NCI-H2081 treated with DMSO at 0.1 percent for 48 hours (cell line): ENCODE measurements around the gene SMCO2.
"Not testable (repeated sequence)": the region's sequence is repeated elsewhere in the genome, so short reads cannot be mapped to it uniquely, and the experiment has no call there.

ENCODE experiments used
- DNase-seq: peaks from one replicate; lab custom pipeline; 2025; lab: John Stamatoyannopoulos, UW

Gene SMCO2

DNA sequence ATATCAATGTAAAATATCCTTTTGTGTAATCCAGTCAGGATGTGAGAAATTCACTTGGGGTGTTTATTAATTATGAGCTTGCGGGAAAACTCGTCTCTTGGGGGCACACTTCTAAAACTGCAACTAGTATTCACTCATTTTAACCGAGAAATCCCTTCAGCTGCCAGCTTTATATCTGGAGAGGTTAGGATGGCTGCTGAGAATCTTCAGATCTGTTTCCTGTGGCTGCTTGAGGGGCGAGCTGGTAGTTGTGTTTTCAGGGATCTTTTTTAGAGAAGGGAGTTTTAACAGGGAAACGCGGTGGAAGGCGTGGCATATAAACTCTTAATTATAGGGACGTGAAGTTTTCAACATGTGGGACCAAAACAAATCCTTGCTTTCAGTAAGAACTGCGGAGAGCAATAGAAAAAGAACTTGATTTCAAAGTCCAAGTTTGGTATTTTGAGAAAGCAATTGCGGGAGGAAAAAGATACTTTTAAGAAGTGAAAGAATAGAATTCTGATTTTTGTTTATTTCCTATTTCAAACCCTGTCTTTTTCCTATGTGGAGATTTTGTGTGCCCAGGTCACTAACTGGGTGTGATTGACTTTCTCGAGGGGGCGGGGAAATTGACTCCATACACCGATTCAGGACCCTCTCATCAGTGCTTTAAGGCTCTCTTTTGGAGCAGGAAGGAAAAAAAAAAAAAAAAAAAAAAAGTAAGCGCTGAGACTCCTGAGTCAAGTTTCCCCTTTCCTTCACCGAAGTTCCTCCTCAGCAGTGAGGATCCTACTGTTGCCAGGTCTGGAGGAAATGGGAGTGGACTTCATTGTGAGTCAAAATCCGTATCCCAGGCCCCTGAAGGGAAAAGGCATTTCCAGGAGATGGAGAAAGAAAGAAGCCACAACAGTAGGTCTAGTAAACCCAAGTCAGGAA, 78.6 kb downstream of the SMCO2 start:
- DNase-seq, result no peak

DNA sequence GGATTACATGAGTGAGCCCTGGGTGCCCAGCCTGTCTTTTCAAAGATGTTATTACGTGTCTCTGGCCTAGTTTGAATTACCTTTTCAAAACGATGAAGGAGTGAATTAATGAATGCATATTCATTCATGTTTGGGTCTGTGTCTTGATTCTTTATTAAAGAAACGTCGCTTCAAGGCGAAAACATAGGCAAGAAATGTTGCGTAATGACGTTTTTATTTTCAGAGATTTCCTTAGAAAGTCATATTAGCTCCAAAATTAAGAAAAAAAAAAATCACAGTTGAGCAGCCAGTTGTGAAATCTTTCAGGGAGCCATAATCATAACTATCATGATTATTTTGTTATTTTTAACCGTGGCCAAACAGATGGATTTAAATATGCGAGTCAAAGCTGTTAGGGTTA, 81.0 kb downstream of the SMCO2 start:
- DNase-seq, result no peak

GRCh38 chr12:27528788-27529187, 82.3 kb downstream of the SMCO2 start:
- no peak for DNase-seq

- no peak for DNase-seq
These were observed 83.8 kb downstream of the SMCO2 start for GRCh38 chr12:27530157-27530922.

DNA sequence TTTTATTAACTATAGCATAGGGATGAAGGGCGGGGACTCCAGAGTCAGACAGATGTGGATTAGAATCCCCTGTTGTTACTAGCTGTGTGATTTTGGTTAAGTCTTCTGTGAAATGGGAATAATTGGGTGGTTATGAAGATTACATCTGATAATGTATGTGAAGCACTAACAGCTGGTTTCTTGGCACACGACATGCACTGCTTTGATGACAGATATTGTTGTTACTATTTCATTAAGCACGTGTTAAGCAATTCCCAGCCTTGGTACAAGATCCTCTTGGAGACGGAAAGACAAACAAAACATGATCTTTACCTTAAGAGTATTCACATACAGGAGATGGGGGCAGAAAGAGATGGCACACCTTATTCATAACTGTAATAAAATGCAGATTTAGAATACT, 85.4 kb downstream of the SMCO2 start:
- DNase-seq, result no peak

DNA sequence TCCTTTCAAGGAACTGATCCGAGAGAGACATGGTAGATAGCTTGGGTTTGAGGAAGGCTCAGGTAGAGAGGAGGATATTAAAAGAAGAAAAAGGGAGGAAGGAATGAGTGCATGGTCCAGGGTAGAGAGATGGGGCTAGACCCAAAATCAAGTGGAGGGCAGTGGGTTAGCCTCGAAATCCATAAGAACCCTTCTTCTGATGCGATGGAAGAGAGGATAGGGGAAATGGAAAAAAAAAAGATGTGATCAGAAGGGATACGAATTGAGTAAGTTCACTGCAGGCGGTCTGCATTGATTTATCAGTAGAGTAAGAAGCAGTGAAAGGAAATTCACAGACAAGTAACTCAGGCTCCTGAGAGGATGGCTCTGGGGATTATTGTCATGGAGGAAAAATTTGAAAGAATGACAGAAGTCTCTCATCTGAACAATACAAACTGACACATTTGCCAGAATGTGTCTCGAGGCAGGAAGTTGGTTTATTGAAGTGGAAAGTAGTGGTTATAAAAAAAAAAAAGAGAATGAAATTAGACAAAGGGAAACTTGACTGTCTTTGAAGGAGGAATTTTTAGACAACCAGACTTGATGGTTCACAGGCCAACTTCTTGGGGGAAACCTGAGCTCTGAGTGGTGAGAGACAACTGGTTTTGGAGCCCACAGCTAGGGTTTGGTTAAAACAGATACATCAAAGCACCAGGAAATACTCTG, 87.7 kb downstream of the SMCO2 start:
- DNase-seq, result no peak

- no peak for DNase-seq
These were observed 88.2 kb downstream of the SMCO2 start for GRCh38 chr12:27534765-27535161.

DNA sequence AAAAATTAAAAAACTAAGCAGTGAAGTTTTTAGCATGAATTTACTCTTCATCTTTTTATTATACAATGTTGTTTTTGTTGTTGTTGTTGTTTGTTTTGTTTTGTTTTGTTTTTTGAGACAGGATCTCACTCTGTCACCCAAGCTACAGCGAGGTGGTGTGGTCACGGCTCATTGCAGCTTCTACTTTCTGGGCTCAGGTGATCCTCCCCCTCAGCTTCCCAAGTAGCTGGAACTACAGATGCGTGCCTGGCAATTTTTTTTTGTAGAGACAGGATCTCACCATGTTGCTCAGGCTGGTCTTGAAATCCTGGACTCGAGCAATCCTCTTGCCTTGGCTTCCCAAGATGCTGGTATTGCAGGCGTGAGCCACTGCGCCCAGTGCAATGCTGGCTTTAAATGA, 88.8 kb downstream of the SMCO2 start:
- no peak for DNase-seq

DNA sequence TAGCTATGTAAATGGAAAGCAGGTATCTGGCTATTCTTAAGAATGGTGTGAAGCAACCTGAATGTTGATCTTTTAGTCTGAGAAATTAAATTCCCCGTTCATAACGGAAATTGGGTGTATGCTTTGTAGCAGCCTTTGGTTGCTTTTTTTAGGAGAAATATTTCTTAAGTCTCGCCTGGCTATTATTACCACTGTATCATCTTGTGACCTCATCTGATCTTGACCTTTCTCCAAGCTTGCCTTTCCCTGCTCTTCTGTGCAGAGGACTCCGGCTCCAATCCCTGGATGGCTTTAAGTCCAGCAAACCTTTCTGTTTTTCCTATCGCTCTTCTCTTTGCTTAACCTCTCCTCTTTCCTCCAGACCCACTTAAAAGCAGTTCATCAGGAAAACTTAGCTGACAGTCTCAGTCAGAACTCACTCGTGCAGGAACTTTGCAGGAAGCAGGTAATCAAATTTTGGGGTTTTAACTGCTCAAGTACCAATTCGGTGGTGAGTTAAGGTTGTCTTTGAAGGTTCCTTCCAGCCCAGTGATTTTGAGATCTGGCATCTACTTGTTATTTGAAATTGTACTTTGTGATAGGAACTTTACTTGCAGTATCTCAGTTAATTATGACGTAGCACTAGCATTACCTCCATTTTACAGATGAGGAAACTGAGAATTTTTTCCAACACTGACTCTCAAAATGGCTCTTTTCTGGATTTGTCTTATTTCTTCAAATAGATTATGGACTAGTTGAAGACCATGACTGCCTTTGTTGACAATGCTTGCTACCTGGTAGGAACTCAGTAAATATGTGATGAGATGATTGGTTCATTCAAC, 91.5 kb downstream of the SMCO2 start:
- DNase-seq, result no peak

GRCh38 chr12:27539191-27539631, 92.7 kb downstream of the SMCO2 start:
- no peak for DNase-seq

DNA sequence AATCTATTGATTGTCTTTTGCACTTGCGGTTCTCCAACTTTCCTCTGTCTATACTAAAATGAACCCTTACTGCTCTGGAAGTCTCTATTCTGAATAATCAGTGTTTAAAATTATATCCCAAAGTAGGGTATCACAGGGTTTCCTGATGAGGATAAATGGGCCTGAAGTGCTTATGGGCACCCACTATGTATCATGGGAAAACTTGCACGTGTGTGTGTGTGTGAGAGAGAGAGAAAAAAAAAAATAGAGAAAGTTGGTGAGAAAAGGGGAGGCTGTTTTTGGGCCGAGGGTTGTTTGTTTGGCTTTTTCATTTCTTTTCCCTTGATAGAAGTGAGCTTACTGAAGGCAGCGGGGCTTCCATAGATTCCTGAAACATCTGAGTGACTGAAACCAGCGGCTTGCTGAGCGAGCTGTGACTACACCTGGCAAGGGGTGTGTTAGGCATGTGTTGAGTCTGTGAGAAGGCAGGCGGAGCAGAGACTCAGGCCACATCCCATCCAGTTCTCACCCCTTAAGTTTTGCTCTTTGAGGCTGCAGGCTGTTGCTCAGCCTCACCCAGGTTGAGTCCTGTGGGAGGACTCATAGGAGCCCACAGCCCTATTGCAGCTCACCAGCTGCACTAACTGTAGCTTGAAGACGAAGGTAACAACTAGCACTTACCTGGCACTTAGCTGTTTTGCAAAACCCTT, 94.6 kb downstream of the SMCO2 start:
- DNase-seq, result no peak

- DNase-seq, result no peak
These were observed 96.1 kb downstream of the SMCO2 start for GRCh38 chr12:27542628-27543027.

DNA sequence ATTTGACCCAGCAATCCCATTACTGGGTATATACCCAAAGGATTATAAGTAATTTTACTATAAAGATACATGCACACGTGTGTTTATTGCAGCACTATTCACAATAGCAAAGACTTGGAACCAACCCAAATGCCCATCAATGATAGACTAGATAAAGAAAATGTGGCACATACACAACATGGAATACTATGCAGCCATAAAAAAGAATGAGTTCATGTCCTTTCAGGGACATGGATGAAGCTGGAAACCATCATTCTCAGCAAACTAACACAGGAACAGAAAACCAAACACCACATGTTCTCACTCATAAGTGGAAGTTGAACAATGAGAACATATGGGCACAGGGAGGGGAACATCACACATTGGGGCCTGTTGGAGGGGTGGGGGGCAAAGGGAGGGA, 98.3 kb downstream of the SMCO2 start:
- DNase-seq, result not testable (repeated sequence)

GRCh38 chr12:27545665-27546064, 99.1 kb downstream of the SMCO2 start:
- DNase-seq, result no peak

DNA sequence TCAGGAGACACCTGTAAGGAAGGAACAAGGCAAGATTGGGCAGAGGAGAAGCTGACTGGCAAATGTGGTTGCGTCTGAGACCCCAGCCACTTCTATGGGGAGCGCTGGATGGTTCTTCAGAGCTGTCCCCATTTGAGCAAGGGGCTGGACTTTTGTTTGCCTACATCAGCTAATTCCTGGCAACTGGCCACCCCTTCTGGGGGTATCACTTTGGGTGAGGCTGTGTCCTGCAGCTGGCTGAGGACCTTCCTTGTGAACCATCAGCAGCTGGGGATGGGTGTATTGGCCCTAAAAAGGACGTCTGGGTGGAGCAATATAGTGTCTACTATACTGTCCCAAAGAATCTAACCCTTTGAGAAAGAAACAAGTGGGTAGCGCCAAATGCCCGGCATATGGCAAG, 101.1 kb downstream of the SMCO2 start:
- DNase-seq, result no peak

DNA sequence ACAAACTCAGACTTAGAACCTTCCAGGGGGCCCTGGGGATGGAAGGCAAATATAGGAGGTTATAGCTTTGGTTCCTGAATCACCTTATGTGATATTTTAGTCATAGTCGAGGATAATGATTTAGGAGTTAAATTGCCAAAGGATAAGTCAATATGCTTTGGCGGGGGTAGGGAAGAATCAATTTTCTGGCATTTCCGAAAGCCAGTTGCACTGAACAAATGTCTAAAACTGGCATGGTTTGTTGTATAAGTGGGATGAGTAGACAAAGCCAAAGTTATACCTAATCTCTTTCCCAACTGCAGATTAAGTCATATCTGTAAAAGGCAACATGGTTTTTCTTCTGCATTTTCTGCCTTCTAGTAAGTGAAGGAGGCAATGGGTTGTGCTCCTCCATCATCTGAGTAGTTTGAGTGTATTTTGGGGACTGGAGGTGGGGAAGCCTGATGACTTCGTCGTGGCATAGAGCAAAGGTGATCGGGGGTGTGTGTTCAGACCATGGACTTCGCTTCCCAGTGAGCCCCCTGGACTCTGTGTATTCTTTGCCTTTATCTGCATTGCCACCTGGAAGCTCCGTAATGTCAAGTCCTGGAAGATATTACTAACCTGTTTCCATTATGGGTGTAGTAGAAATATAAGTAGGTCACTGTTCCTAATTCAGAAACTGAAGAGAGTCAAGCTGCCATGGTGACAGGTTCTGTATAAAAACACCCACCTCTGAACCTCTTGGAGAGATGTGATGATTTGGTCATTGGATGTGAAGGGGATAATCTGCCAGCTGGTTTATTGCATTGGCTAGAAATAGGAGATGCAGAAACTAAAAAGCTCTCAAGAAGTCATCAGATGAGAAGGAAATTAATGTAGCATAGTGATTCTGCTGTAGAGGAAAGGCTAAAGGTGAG, 102.0 kb downstream of the SMCO2 start:
- DNase-seq, result no peak

DNA sequence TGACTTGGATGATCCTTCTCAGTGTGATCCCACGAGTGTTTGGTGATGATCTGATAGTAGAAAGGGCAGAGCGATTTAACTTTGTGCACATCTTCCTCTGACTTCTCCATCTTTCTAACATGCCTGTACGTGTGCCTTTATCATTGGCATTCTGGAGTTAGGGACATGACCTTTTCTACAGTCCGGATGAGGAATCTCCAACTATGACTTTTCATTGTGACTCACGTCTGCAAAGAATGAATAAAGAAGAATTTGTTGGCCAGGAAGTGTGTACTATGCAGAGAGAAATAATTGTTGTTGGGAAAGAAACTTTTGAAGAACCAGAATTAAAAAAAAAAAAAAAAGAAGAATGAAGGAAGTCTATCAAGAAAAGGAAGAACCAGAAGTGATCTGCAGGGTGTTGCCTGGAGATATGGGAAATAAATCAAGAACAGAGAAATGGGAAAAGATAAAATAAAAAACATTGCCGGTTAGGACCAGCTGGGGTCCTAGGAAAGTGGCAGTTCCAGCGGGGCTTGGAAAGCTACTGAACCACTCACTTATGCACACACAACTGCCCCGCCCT, 102.8 kb downstream of the SMCO2 start:
- no peak for DNase-seq

DNA sequence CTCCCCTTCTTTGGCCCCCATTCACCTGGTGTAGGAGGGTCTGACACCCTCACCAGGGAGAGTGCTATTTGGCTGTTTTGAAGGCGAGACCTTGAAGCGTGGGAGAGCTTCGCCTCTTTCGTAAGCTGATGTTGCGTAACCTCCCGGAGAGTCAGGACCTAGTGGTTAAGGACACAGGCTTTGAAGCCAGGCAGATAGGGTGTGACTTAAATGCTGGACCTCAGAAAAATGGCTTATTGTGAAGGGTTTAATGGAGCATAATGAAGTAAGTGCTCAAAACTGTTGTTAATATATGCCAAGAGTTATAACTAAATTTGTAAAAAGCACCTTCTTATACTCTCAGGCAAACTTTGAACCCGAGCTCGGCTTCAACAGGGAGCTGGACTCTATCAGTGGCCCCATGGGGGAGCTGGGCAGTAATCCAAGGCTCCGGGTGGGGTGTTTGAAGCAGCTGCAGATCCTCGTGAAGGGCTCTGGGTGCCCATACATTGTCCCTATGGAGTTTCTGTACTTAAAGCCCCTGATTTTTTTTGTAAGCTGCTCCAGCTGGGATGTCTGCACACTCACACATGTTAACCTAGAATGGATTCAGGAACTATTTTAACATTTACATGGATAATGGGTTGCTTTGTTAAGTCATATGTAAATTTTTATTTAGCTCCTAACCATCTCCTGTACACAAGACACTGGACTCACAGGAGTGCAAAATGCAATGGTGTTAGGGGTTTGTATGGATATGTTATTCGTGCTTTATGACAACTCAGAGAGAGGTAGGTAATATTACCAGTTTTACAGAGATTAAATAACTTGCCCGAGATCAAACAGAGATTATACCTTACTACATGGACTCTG, 103.5 kb downstream of the SMCO2 start:
- no peak for DNase-seq

- DNase-seq, result no peak
These were observed 104.1 kb downstream of the SMCO2 start for GRCh38 chr12:27550653-27550975.
